ENCODE results near the gene NSD1.

DNA sequence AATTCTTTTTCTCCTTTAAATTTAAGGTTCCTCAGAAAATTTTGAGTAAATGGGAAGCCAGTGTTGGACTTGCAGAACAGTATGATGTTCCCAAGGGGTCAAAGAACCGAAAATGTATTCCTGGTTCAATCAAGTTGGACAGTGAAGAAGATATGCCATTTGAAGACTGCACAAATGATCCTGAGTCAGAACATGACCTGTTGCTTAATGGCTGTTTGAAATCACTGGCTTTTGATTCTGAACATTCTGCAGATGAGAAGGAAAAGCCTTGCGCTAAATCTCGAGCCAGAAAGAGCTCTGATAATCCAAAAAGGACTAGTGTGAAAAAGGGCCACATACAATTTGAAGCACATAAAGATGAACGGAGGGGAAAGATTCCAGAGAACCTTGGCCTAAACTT lies 76.0 kb downstream of the NSD1 start:
- TF ChIP-seq, protein P1, sequence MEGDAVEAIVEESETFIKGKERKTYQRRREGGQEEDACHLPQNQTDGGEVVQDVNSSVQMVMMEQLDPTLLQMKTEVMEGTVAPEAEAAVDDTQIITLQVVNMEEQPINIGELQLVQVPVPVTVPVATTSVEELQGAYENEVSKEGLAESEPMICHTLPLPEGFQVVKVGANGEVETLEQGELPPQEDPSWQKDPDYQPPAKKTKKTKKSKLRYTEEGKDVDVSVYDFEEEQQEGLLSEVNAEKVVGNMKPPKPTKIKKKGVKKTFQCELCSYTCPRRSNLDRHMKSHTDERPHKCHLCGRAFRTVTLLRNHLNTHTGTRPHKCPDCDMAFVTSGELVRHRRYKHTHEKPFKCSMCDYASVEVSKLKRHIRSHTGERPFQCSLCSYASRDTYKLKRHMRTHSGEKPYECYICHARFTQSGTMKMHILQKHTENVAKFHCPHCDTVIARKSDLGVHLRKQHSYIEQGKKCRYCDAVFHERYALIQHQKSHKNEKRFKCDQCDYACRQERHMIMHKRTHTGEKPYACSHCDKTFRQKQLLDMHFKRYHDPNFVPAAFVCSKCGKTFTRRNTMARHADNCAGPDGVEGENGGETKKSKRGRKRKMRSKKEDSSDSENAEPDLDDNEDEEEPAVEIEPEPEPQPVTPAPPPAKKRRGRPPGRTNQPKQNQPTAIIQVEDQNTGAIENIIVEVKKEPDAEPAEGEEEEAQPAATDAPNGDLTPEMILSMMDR (IDR thresholded peaks at IDR 0.05; ENCODE audit: low read depth, low read length, poor library complexity, severe bottlenecking), result no peak
- no peak for TF ChIP-seq EZH2phosphoT487 (IDR thresholded peaks at IDR 0.05; ENCODE audit: borderline replicate concordance, low read length)

Data from DOHH2 (cell line).